Activated naive CD4-positive, alpha-beta T cell treated with anti-CD3 and anti-CD28 coated beads for 36 hours (primary cell): ENCODE measurements around the gene SCN5A. TPM values are rescaled to one million over a fixed set of nuclear protein-coding genes. Genes with fewer than 3 reads are reported as not detected.

Source experiments
- CTCF ChIA-PET: fragments of 350-600 bp; sonication (Branson Sonifier 250); formaldehyde crosslinking; loops from one replicate; lab custom pipeline; 2021; ENCODE audit warnings: antibody characterized with exemption; lab: Charles Lee
- DNase-seq: peaks from one replicate; pipeline ENCODE4 v3.0.0-alpha.2; 2020
- H3K27ac Mint-ChIP-seq: one replicate; pipeline ENCODE4 v1.8.0; 2021; ENCODE audit warnings: mild to moderate bottlenecking, mixed read lengths
- H3K27me3 Mint-ChIP-seq: one replicate; pipeline ENCODE4 v1.8.0; 2021; ENCODE audit warnings: low read depth, mixed read lengths
- H3K36me3 Mint-ChIP-seq: one replicate; pipeline ENCODE4 v1.8.0; 2021; ENCODE audit warnings: low read depth, mixed read lengths
- H3K4me1 Mint-ChIP-seq: one replicate; pipeline ENCODE4 v1.8.0; 2021; ENCODE audit warnings: low read depth, mixed read lengths
- H3K4me3 Mint-ChIP-seq: one replicate; pipeline ENCODE4 v1.8.0; 2021; ENCODE audit warnings: mild to moderate bottlenecking, moderate library complexity, mixed read lengths
- H3K9me3 Mint-ChIP-seq: one replicate; pipeline ENCODE4 v1.8.0; 2021; ENCODE audit warnings: mixed read lengths
- intact Hi-C: fragments of 100-400 bp; cut with micrococcal nuclease; formaldehyde crosslinking; loops from one replicate; pipeline ENCODE4 v1.15.1; 2023
- total RNA-seq, 2 experiments: library from RNA; stranded (reverse); gene quantifications; one replicate each; pipeline ENCODE4 v1.2.3, GENCODE V29; 2021

The SCN5A gene
- total RNA-seq, 2 experiments from 2014 or later = 0.31 to 0.35 TPM

GRCh38 chr3:38534180-38534579, 115.3 kb downstream of the SCN5A start:
- Mint-ChIP-seq H3K27me3 (no peaks in the 10 kb centered on the region), H3K36me3 (peaks cover 15% of the 10 kb centered on the region), H3K27ac (no peak overlapping the region), H3K4me3 (no peak overlapping the region), H3K9me3 (no peaks in the 10 kb centered on the region), H3K4me1 (peaks cover 3% of the 10 kb centered on the region)
- no peak for DNase-seq
- CTCF ChIA-PET = interaction anchor here (1.3 kb wide), 1 partner anchor 13 kb away, joined by 6 read pairs; no protein-coding TSS in a partner anchor
- intact Hi-C loops = no loop called here

- H3K4me1 Mint-ChIP-seq = peaks cover 3% of the 10 kb centered on the region
- H3K4me3 Mint-ChIP-seq = no peak overlapping the region
- peaks cover 15% of the 10 kb centered on the region for H3K36me3 Mint-ChIP-seq
- H3K27me3 Mint-ChIP-seq = no peaks in the 10 kb centered on the region
- DNase-seq = no peak
- intact Hi-C loops = no loop called here
- H3K27ac Mint-ChIP-seq = no peak overlapping the region
- CTCF ChIA-PET = interaction anchor here (0.6 to 1.3 kb wide), 2 partner anchors 12 kb away, joined by 4 to 6 read pairs; no protein-coding TSS in a partner anchor
- no peaks in the 10 kb centered on the region for H3K9me3 Mint-ChIP-seq
Measured at GRCh38 chr3:38533285-38533976, 116.1 kb downstream of the SCN5A start.

GRCh38 chr3:38532529-38532928, 117.0 kb downstream of the SCN5A start:
- Mint-ChIP-seq H3K4me3 (no peak overlapping the region), H3K36me3 (peaks cover 20% of the 10 kb centered on the region), H3K27me3 (no peaks in the 10 kb centered on the region), H3K9me3 (no peaks in the 10 kb centered on the region), H3K27ac (no peak overlapping the region), H3K4me1 (peaks cover 3% of the 10 kb centered on the region)
- no peak for DNase-seq
- intact Hi-C loops = no loop called here
- CTCF ChIA-PET = interaction anchor here (0.6 kb wide), 1 partner anchor 11 kb away, joined by 4 read pairs; no protein-coding TSS in a partner anchor

- intact Hi-C loops = no loop called here
- Mint-ChIP-seq H3K27ac (no peak overlapping the region), H3K27me3 (no peaks in the 10 kb centered on the region), H3K4me1 (no peaks in the 10 kb centered on the region), H3K36me3 (peaks cover 26% of the 10 kb centered on the region), H3K4me3 (no peak overlapping the region), H3K9me3 (no peaks in the 10 kb centered on the region)
- no peak for DNase-seq
- CTCF ChIA-PET = interaction anchor here (0.7 kb wide), 1 partner anchor 471 kb away, joined by 3 read pairs; no protein-coding TSS in a partner anchor
Measured at GRCh38 chr3:38528457-38528856, 121.0 kb downstream of the SCN5A start.

- H3K36me3 Mint-ChIP-seq = peaks cover 25% of the 10 kb centered on the region
- no peaks in the 10 kb centered on the region for H3K4me1 Mint-ChIP-seq
- no peaks in the 10 kb centered on the region for H3K9me3 Mint-ChIP-seq
- CTCF ChIA-PET = interaction anchor here (9.2 kb wide), 1 partner anchor 127 kb away, joined by 150 read pairs; no protein-coding TSS in a partner anchor
- DNase-seq = no peak
- intact Hi-C loops = no loop called here
- no peak overlapping the region for H3K4me3 Mint-ChIP-seq
- no peak overlapping the region for H3K27ac Mint-ChIP-seq
- no peaks in the 10 kb centered on the region for H3K27me3 Mint-ChIP-seq
Measured at GRCh38 chr3:38526792-38527191, 122.7 kb downstream of the SCN5A start.

DNA sequence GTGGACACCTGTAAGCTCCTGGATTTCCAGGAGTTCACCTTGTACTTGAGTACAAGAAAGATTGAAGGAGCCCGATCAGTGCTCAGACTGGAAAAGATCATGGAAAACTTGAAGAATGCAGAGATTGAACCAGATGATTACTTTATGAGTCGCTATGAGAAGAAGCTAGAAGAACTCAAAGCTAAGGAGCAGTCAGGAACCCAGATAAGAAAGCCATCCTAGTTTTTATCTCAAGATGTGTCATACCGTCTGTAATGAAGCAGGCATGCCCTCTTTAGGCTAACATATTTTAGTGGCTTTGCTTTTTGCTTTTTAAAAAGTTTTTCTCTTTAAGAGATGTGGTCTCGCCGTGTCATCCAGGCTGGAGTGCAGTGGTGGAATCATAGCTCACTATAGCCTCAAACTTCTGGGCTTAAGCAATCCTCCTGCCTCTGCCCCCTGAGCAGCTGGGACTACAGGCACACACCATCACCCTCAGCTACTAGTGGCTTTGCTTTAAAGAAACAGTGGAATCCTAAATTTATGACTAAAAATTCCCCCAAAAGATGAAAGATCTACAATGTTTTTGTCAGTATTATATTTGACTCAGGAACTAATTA, 125.2 kb downstream of the SCN5A start:
- intact Hi-C loops = loop anchor here (5.0 kb wide), 1 partner anchor 318 kb away; no protein-coding TSS in a partner anchor
- Mint-ChIP-seq H3K9me3 (no peaks in the 10 kb centered on the region), H3K36me3 (peaks cover 29% of the 10 kb centered on the region), H3K27me3 (no peaks in the 10 kb centered on the region), H3K4me1 (peaks cover 18% of the 10 kb centered on the region), H3K27ac (no peak overlapping the region), H3K4me3 (no peak overlapping the region)
- CTCF ChIA-PET = interaction anchor here (0.7 to 9.2 kb wide), 6 partner anchors 15 to 476 kb away, joined by 3 to 150 read pairs (median 4); no protein-coding TSS in a partner anchor
- DNase-seq = no peak

GRCh38 chr3:38522002-38522401, 127.5 kb downstream of the SCN5A start:
- Mint-ChIP-seq H3K36me3 (peaks cover 24% of the 10 kb centered on the region), H3K27ac (no peak overlapping the region), H3K9me3 (no peaks in the 10 kb centered on the region), H3K4me3 (no peak overlapping the region), H3K4me1 (peaks cover 26% of the 10 kb centered on the region), H3K27me3 (no peaks in the 10 kb centered on the region)
- CTCF ChIA-PET = interaction anchor here (0.6 to 9.2 kb wide), 40 partner anchors 8 to 509 kb away, joined by 3 to 150 read pairs (median 4); partner anchors contain the start of genes EXOG and XYLB
- intact Hi-C loops = loop anchor here (5.0 kb wide), 1 partner anchor 320 kb away; no protein-coding TSS in a partner anchor
- no peak for DNase-seq

DNA sequence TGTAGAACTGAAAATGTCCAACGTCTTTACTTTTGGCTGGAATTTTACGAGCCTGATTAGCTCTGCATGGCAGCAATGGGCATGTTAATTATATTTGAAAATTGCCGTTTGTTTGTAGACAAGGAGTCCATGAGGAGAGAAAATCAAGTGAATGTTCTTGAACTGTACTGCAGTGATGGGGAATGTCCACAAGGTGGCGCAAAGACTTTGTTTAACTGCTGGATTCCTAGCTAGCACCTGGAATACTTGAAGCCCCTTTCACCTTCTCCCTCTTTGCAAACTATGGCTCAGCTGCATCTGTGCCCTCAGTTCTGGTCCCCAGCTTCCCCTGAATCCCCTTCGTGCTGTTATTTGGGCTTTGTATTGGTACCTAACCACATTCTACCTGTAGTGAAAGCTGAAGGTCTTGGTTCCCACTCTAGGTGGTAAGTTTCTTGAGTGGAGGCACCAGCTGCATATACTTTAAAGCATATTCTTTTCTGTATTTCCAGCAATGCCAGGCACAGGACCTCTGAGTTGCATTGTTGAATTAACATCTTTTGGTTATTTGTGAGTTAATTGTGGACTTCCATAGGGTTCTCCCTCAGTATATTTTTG, 128.0 kb downstream of the SCN5A start:
- Mint-ChIP-seq H3K4me1 (peaks cover 26% of the 10 kb centered on the region), H3K4me3 (no peak overlapping the region), H3K9me3 (no peaks in the 10 kb centered on the region), H3K36me3 (peaks cover 27% of the 10 kb centered on the region), H3K27me3 (no peaks in the 10 kb centered on the region), H3K27ac (no peak overlapping the region)
- DNase-seq = peak; percentile 83
- intact Hi-C loops = loop anchor here (1.0 to 5.0 kb wide), 6 partner anchors 25 to 509 kb away; partner anchors contain the start of gene EXOG
- CTCF ChIA-PET = interaction anchor here (0.6 to 9.2 kb wide), 49 partner anchors 8 to 509 kb away, joined by 3 to 150 read pairs (median 4); partner anchors contain the start of genes EXOG and XYLB

DNA sequence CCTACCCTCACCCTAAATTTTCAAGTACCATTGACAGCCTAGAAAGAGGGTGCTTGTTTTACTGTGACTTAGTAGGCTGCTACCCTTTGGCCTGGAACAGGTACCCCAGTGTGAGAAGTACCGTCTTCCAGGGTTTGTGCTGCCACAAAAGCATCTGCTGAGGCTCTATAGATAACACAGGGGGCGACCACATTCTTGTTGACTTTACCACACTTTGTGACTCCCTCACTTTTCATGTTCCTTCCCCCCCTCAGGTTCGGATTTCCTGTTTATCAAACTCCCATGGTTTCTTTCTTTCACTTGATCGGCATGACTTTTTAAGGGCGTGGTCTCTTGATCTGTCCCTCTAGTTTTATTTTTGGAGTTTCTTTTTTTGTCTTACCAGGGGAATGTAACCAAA, 129.8 kb downstream of the SCN5A start:
- H3K27me3 Mint-ChIP-seq = no peaks in the 10 kb centered on the region
- peak overlapping the region; percentile 43 for H3K27ac Mint-ChIP-seq
- peaks cover 26% of the 10 kb centered on the region for H3K4me1 Mint-ChIP-seq
- H3K9me3 Mint-ChIP-seq = no peaks in the 10 kb centered on the region
- no peak overlapping the region for H3K4me3 Mint-ChIP-seq
- intact Hi-C loops = loop anchor here (2.0 to 5.0 kb wide), 2 partner anchors 323 to 511 kb away; no protein-coding TSS in a partner anchor
- H3K36me3 Mint-ChIP-seq = peaks cover 20% of the 10 kb centered on the region
- peak; percentile 14 for DNase-seq
- CTCF ChIA-PET = interaction anchor here (1.6 to 9.2 kb wide), 4 partner anchors 10 to 134 kb away, joined by 4 to 150 read pairs (median 31); partner anchors contain the start of gene EXOG

GRCh38 chr3:38519000-38519399, 130.5 kb downstream of the SCN5A start:
- Mint-ChIP-seq H3K4me3 (no peak overlapping the region), H3K27me3 (no peaks in the 10 kb centered on the region), H3K9me3 (no peaks in the 10 kb centered on the region), H3K27ac (peak overlapping the region; percentile 43), H3K4me1 (peaks cover 26% of the 10 kb centered on the region), H3K36me3 (peaks cover 20% of the 10 kb centered on the region)
- intact Hi-C loops = no loop called here
- CTCF ChIA-PET = interaction anchor here (0.6 to 9.2 kb wide), 5 partner anchors 9 to 135 kb away, joined by 3 to 150 read pairs (median 29); partner anchors contain the start of gene EXOG
- DNase-seq = no peak

- H3K4me3 Mint-ChIP-seq = no peak overlapping the region
- no peaks in the 10 kb centered on the region for H3K9me3 Mint-ChIP-seq
- peaks cover 19% of the 10 kb centered on the region for H3K36me3 Mint-ChIP-seq
- CTCF ChIA-PET = interaction anchor here (1.4 kb wide), 1 partner anchor 139 kb away, joined by 4 read pairs; no protein-coding TSS in a partner anchor
- H3K4me1 Mint-ChIP-seq = peaks cover 26% of the 10 kb centered on the region
- intact Hi-C loops = no loop called here
- DNase-seq = no peak
- no peak overlapping the region for H3K27ac Mint-ChIP-seq
- H3K27me3 Mint-ChIP-seq = no peaks in the 10 kb centered on the region
Measured at GRCh38 chr3:38516669-38517068, 132.8 kb downstream of the SCN5A start.
